CD4-positive, alpha-beta T cell (primary cell): ENCODE results near the gene RNF169. TPM values are rescaled to one million over a fixed set of nuclear protein-coding genes. Genes with fewer than 3 reads are reported as not detected.

ENCODE experiments used
- ATAC-seq: fragments of 200-7000 bp; cut with Tn5 transposase; one replicate; pipeline ENCODE4 v1.10.0; 2022; ENCODE audit warnings: mild to moderate bottlenecking; ENCODE audit not compliant: poor library complexity
- CTCF ChIA-PET: fragments of 350-600 bp; sonication (Branson Sonifier 250); formaldehyde crosslinking; loops from one replicate; lab custom pipeline; 2021; ENCODE audit warnings: antibody characterized with exemption, inconsistent platforms; lab: Charles Lee
- POLR2A ChIA-PET: fragments of 350-600 bp; sonication (Branson Sonifier 250); formaldehyde crosslinking; loops from one replicate; lab custom pipeline; 2021; ENCODE audit warnings: antibody characterized with exemption, inconsistent platforms; lab: Charles Lee
- DNase-seq, 14 experiments: peaks; one replicate each; pipeline ENCODE4 v3.0.0-alpha.2; 2013 to 2020; ENCODE audit warnings: mixed read lengths in 2 of 14
- H3K27ac ChIP-seq, 2 donors: one replicate each; pipeline versions ENCODE4 v1.5.1 to v1.7.0; 2013; ENCODE audit warnings: low read length in 2 of 2, low read depth in 1 of 2, mild to moderate bottlenecking in 1 of 2
- H3K27me3 ChIP-seq, 2 experiments: 1 replicate in 1 of 2; 2 replicates in 1 of 2; pipeline versions ENCODE4 v1.6.1 to v1.7.0; 2013; ENCODE audit warnings: low read length in 2 of 2, control low read depth in 1 of 2, mild to moderate bottlenecking in 1 of 2, moderate library complexity in 1 of 2; ENCODE audit not compliant: insufficient read depth in 2 of 2, control insufficient read depth in 1 of 2
- H3K36me3 ChIP-seq: one replicate; pipeline ENCODE4 v1.6.1; 2013; ENCODE audit warnings: low read length, control low read depth; ENCODE audit not compliant: insufficient read depth
- H3K4me1 ChIP-seq: one replicate; pipeline ENCODE4 v1.6.1; 2013; ENCODE audit warnings: low read length, control low read depth; ENCODE audit not compliant: insufficient read depth
- H3K4me3 ChIP-seq: one replicate; pipeline ENCODE4 v1.5.1; 2013; ENCODE audit warnings: mild to moderate bottlenecking, low read length, moderate library complexity
- H3K9me3 ChIP-seq, 2 experiments: 1 replicate in 1 of 2; 2 replicates in 1 of 2; pipeline versions ENCODE4 v1.6.1 to v1.7.0; 2013; ENCODE audit warnings: low read length in 2 of 2, mild to moderate bottlenecking in 2 of 2, control low read depth in 1 of 2, moderate library complexity in 1 of 2; ENCODE audit not compliant: control insufficient read depth in 1 of 2, insufficient read depth in 1 of 2
- H3K27ac Mint-ChIP-seq: one replicate; pipeline ENCODE4 v1.8.0; 2020; ENCODE audit warnings: mixed read lengths
- H3K27me3 Mint-ChIP-seq: one replicate; pipeline ENCODE4 v1.8.0; 2021; ENCODE audit warnings: mixed read lengths
- H3K36me3 Mint-ChIP-seq: one replicate; pipeline ENCODE4 v1.8.0; 2021; ENCODE audit warnings: low read depth, mixed read lengths
- H3K4me1 Mint-ChIP-seq: one replicate; pipeline ENCODE4 v1.8.0; 2021; ENCODE audit warnings: low read depth, mixed read lengths
- H3K4me3 Mint-ChIP-seq: one replicate; pipeline ENCODE4 v1.8.0; 2020; ENCODE audit warnings: mild to moderate bottlenecking, mixed read lengths
- H3K9me3 Mint-ChIP-seq: one replicate; pipeline ENCODE4 v1.8.0; 2020; ENCODE audit warnings: mixed read lengths
- CTCF ChIP-seq: fragments of 200-600 bp; IDR thresholded peaks from one replicate; pipeline ENCODE4 v1.8.0; 2022; ENCODE audit warnings: antibody characterized with exemption, mild to moderate bottlenecking
- intact Hi-C, 2 experiments: fragments of 100-400 bp; cut with DNase I in 1 of 2; cut with micrococcal nuclease in 1 of 2; formaldehyde crosslinking; loops; one replicate each; pipeline versions ENCODE4 v1.15.1 to v1.9.0; 2023 to 2025; cut with DNase I, micrococcal nuclease
- total RNA-seq, 174 experiments: library from RNA in 2 of 174; stranded (reverse) in 2 of 174; gene quantifications; one replicate each; pipeline ENCODE4 v1.2.3 and lab custom pipeline; 2021 to 2026

Gene RNF169
- total RNA-seq, 2 experiments from 2014 or later: 15.2 to 15.5 TPM

- no peaks in the 10 kb centered on the region for H3K9me3 ChIP-seq
- no peaks in the 10 kb centered on the region for H3K27me3 Mint-ChIP-seq
- peaks cover 14% of the 10 kb centered on the region for H3K4me1 Mint-ChIP-seq
- H3K9me3 Mint-ChIP-seq: no peaks in the 10 kb centered on the region
- POLR2A ChIA-PET: interaction anchor here (0.8 kb wide), 1 partner anchor 8 kb away, joined by 3 read pairs; no protein-coding TSS in a partner anchor
- CTCF ChIA-PET: no interaction called here
- H3K36me3 ChIP-seq: peaks cover 80% of the 10 kb centered on the region
- ATAC-seq (no peak), DNase-seq (no peak)
- no peaks in the 10 kb centered on the region for H3K27me3 ChIP-seq
- H3K36me3 Mint-ChIP-seq: peaks cover 93% of the 10 kb centered on the region
- H3K27ac Mint-ChIP-seq: no peak overlapping the region
- no peak for TF ChIP-seq CTCF
- H3K27ac ChIP-seq: no peak overlapping the region
- peaks cover 11% of the 10 kb centered on the region for H3K4me1 ChIP-seq
- no peak overlapping the region for H3K4me3 ChIP-seq
- no peak overlapping the region for H3K4me3 Mint-ChIP-seq
- intact Hi-C loops: no loop called here
Observed at GRCh38 chr11:74847895-74848294, 99.2 kb downstream of the RNF169 start.

GRCh38 chr11:74849525-74850391 is 101.1 kb downstream of the RNF169 start:
- Histone ChIP-seq H3K4me3 (no peak overlapping the region), H3K27ac (no peak overlapping the region), H3K27me3 (no peaks in the 10 kb centered on the region), H3K4me1 (peaks cover 11% of the 10 kb centered on the region), H3K36me3 (peaks cover 75% of the 10 kb centered on the region), H3K9me3 (no peaks in the 10 kb centered on the region)
- Mint-ChIP-seq H3K27me3 (no peaks in the 10 kb centered on the region), H3K4me3 (no peak overlapping the region), H3K4me1 (peaks cover 14% of the 10 kb centered on the region), H3K27ac (no peak overlapping the region), H3K9me3 (no peaks in the 10 kb centered on the region), H3K36me3 (peaks cover 88% of the 10 kb centered on the region)
- ChIA-PET CTCF (no interaction called here), POLR2A (no interaction called here)
- DNase-seq: no peak
- no peak for ATAC-seq
- intact Hi-C loops: no loop called here
- no peak for TF ChIP-seq CTCF

GRCh38 chr11:74853223-74853622 is 104.6 kb downstream of the RNF169 start:
- Mint-ChIP-seq H3K4me1 (no peaks in the 10 kb centered on the region), H3K4me3 (no peak overlapping the region), H3K9me3 (no peaks in the 10 kb centered on the region), H3K27me3 (no peaks in the 10 kb centered on the region), H3K36me3 (peaks cover 89% of the 10 kb centered on the region), H3K27ac (no peak overlapping the region)
- no peak for TF ChIP-seq CTCF
- H3K36me3 ChIP-seq: peaks cover 64% of the 10 kb centered on the region
- intact Hi-C loops: no loop called here
- H3K9me3 ChIP-seq: no peaks in the 10 kb centered on the region
- DNase-seq (no peak), ATAC-seq (no peak)
- POLR2A ChIA-PET: no interaction called here
- no peaks in the 10 kb centered on the region for H3K27me3 ChIP-seq
- CTCF ChIA-PET: no interaction called here
- no peaks in the 10 kb centered on the region for H3K4me1 ChIP-seq
- no peak overlapping the region for H3K4me3 ChIP-seq
- H3K27ac ChIP-seq: no peak overlapping the region
